H1 (cell line): ENCODE measurements around the gene HTR4. TPM values are rescaled to one million over a fixed set of nuclear protein-coding genes. Genes with fewer than 3 reads are reported as not detected.

Source experiments
- CTCF ChIA-PET: fragments of 300-600 bp; sonication (Branson Sonifier 250); formaldehyde crosslinking; loops from one replicate; lab custom pipeline; 2021; ENCODE audit not compliant: partially characterized antibody; lab: Charles Lee
- POLR2A ChIA-PET: fragments of 300-600 bp; sonication (Branson Sonifier 250); formaldehyde crosslinking; loops from one replicate; lab custom pipeline; 2021; ENCODE audit warnings: inconsistent platforms; ENCODE audit not compliant: partially characterized antibody; lab: Charles Lee
- DNase-seq, 2 experiments: peaks; one replicate each; pipeline versions ENCODE4 v3.0.0 to v3.0.0-alpha.2; 2010 to 2022; ENCODE audit warnings: low spot score in 2 of 2, low read depth in 1 of 2, mixed read lengths in 1 of 2
- FAIRE-seq: peaks from 2 replicates; lab custom pipeline; 2011; peaks lifted over from hg19 to GRCh38; lab: Jason Lieb, UNC
- H2AFZ ChIP-seq: 2 replicates; pipeline ENCODE4 v1.8.1; 2012; ENCODE audit warnings: low read length, inconsistent platforms
- H2AK5ac ChIP-seq: 2 replicates; pipeline ENCODE4 v1.6.1; 2013; ENCODE audit warnings: low read depth, low read length
- H2BK120ac ChIP-seq: replicated peaks from 2 replicates; pipeline ENCODE3; 2013; ENCODE audit warnings: low read depth, low read length, inconsistent platforms
- H2BK12ac ChIP-seq: 2 replicates; pipeline ENCODE4 v1.6.1; 2013; ENCODE audit warnings: low read depth, low read length
- H2BK15ac ChIP-seq: 2 replicates; pipeline ENCODE4 v1.6.1; 2013; ENCODE audit warnings: low read length
- H2BK20ac ChIP-seq: 2 replicates; pipeline ENCODE4 v1.6.1; 2013; ENCODE audit warnings: low read length
- H2BK5ac ChIP-seq: 2 replicates; pipeline ENCODE4 v1.6.1; 2013; ENCODE audit warnings: low read depth, low read length
- H3K14ac ChIP-seq: 2 replicates; pipeline ENCODE4 v1.6.1; 2013; ENCODE audit warnings: inconsistent platforms; ENCODE audit not compliant: insufficient read length
- H3K18ac ChIP-seq: 2 replicates; pipeline ENCODE4 v1.6.1; 2013; ENCODE audit warnings: low read length; ENCODE audit errors: extremely low read depth
- H3K23ac ChIP-seq: 2 replicates; pipeline ENCODE4 v1.6.1; 2013; ENCODE audit warnings: inconsistent platforms; ENCODE audit not compliant: insufficient read length
- H3K23me2 ChIP-seq: 2 replicates; pipeline ENCODE4 v1.6.1; 2013; ENCODE audit warnings: low read depth, low read length
- H3K27ac ChIP-seq: 2 replicates; pipeline ENCODE4 v1.6.1; 2011; ENCODE audit warnings: low read depth, low read length, inconsistent platforms
- H3K27me3 ChIP-seq, 4 experiments: replicated peaks in 1 of 4; 1 replicate in 1 of 4; 2 replicates in 3 of 4; pipeline versions ENCODE4 v1.6.1 to v1.8.1; 2011 to 2013; ENCODE audit warnings: low read length in 3 of 4, mild to moderate bottlenecking in 3 of 4, inconsistent platforms in 2 of 4, mixed read lengths in 2 of 4, moderate library complexity in 1 of 4; ENCODE audit not compliant: control insufficient read depth in 3 of 4, insufficient read depth in 3 of 4; ENCODE audit errors: extremely low read depth in 1 of 4
- H3K36me3 ChIP-seq, 4 experiments: 2 replicates each; pipeline versions ENCODE4 v1.6.1 to v1.8.1; 2011 to 2013; ENCODE audit warnings: mild to moderate bottlenecking in 4 of 4, low read length in 3 of 4, moderate library complexity in 2 of 4, control low read depth in 1 of 4, inconsistent platforms in 1 of 4; ENCODE audit not compliant: insufficient read depth in 4 of 4, control insufficient read depth in 2 of 4
- H3K4ac ChIP-seq: replicated peaks from 2 replicates; pipeline ENCODE3; 2013; ENCODE audit warnings: low read length, low read depth, mixed read lengths, inconsistent platforms; ENCODE audit not compliant: insufficient read length
- H3K4me1 ChIP-seq, 4 experiments: replicated peaks in 1 of 4; 1 replicate in 1 of 4; 2 replicates in 3 of 4; pipeline versions ENCODE4 v1.6.1 to v1.8.1; 2011 to 2013; ENCODE audit warnings: low read length in 3 of 4, inconsistent platforms in 2 of 4, mixed read lengths in 1 of 4; ENCODE audit not compliant: insufficient read depth in 4 of 4, control insufficient read depth in 3 of 4
- H3K4me2 ChIP-seq, 2 experiments: 2 replicates each; pipeline versions ENCODE4 v1.6.1 to v1.8.1; 2011 to 2013; ENCODE audit warnings: low read depth in 2 of 2, low read length in 2 of 2, control low read depth in 1 of 2, inconsistent platforms in 1 of 2, mild to moderate bottlenecking in 1 of 2; ENCODE audit not compliant: insufficient read depth in 1 of 2
- H3K4me3 ChIP-seq, 4 experiments: fragments of 200-600, 300-600 bp in 1 of 4; sonication (generic), shearing (Covaris generic), sonication (Bioruptor Twin) in 1 of 4; 2 replicates each; pipeline versions ENCODE4 v1.5.1 to v1.8.1; 2011 to 2016; ENCODE audit warnings: low read length in 4 of 4, low read depth in 3 of 4, control low read depth in 2 of 4, inconsistent platforms in 2 of 4, mild to moderate bottlenecking in 2 of 4, mixed read lengths in 1 of 4, moderate library complexity in 1 of 4; ENCODE audit not compliant: insufficient read depth in 2 of 4; ENCODE audit errors: extremely low read depth in 1 of 4
- H3K56ac ChIP-seq: replicated peaks from 2 replicates; pipeline ENCODE3; 2013; ENCODE audit warnings: low read depth, mild to moderate bottlenecking, mixed read lengths, low read length, inconsistent platforms; ENCODE audit not compliant: insufficient read length
- H3K79me1 ChIP-seq: 2 replicates; pipeline ENCODE4 v1.6.1; 2013; ENCODE audit warnings: low read depth, low read length, control low read depth
- H3K79me2 ChIP-seq, 2 experiments: 2 replicates each; pipeline versions ENCODE4 v1.6.1 to v1.8.1; 2012 to 2013; ENCODE audit warnings: low read length in 2 of 2, mild to moderate bottlenecking in 2 of 2, inconsistent platforms in 1 of 2; ENCODE audit not compliant: insufficient read depth in 2 of 2, control insufficient read depth in 1 of 2
- H3K9ac ChIP-seq, 4 experiments: replicated peaks in 1 of 4; 1 replicate in 1 of 4; 2 replicates in 3 of 4; pipeline versions ENCODE4 v1.6.1 to v1.8.1; 2011 to 2013; ENCODE audit warnings: low read depth in 3 of 4, low read length in 3 of 4, control low read depth in 2 of 4, mild to moderate bottlenecking in 2 of 4, moderate library complexity in 2 of 4, inconsistent platforms in 1 of 4; ENCODE audit errors: extremely low read depth in 1 of 4
- H3K9me3 ChIP-seq, 2 experiments: 2 replicates each; pipeline versions ENCODE4 v1.6.1 to v1.8.1; 2012 to 2013; ENCODE audit warnings: mild to moderate bottlenecking in 2 of 2, moderate library complexity in 2 of 2, control low read depth in 1 of 2, inconsistent platforms in 1 of 2, low read depth in 1 of 2, low read length in 1 of 2, mixed read lengths in 1 of 2; ENCODE audit not compliant: insufficient read depth in 2 of 2
- H4K20me1 ChIP-seq, 2 experiments: replicated peaks in 1 of 2; 2 replicates each; pipeline versions ENCODE3 to v1.8.1; 2011 to 2013; ENCODE audit warnings: inconsistent platforms in 2 of 2, low read length in 2 of 2, mild to moderate bottlenecking in 1 of 2; ENCODE audit not compliant: insufficient read depth in 2 of 2, control insufficient read depth in 1 of 2
- H4K5ac ChIP-seq: 2 replicates; pipeline ENCODE4 v1.6.1; 2013; ENCODE audit warnings: low read length, low read depth, mixed read lengths, inconsistent platforms; ENCODE audit not compliant: insufficient read length
- H4K8ac ChIP-seq: 2 replicates; pipeline ENCODE4 v1.8.0; 2013; ENCODE audit warnings: mild to moderate bottlenecking, moderate library complexity, low read length, inconsistent platforms; ENCODE audit not compliant: insufficient read depth; ENCODE audit errors: extremely low read depth
- H4K91ac ChIP-seq: replicated peaks from 2 replicates; pipeline ENCODE3; 2013; ENCODE audit warnings: low read length, mixed read lengths, inconsistent platforms; ENCODE audit not compliant: insufficient read length
- WGBS, 2 experiments: shearing (Covaris generic) in 1 of 2; methylation state at CpG; one replicate each; pipeline versions ENCODE4 v1.1.6 to v1.1.7; 2013 to 2015; ENCODE audit warnings: low lambda C conversion rate in 2 of 2, mixed read lengths in 2 of 2, inconsistent platforms in 1 of 2, low coverage in 1 of 2, missing lambda C conversion rate in 1 of 2; ENCODE audit not compliant: insufficient replicate concordance in 2 of 2, insufficient coverage in 1 of 2, insufficient read length in 1 of 2; ENCODE audit errors: extremely low coverage in 1 of 2, missing lambda C conversion rate in 1 of 2; 5-methylcytosine and 5-hydroxymethylcytosine counted together
- polyA plus RNA-seq, 7 experiments: library from polyadenylated mRNA; depleted of rRNA in 3 of 7; stranded (reverse) in 5 of 7; unstranded in 2 of 7; fragments of >200 nt in 5 of 7; fragments of 200-250 nt in 2 of 7; gene quantifications; 1 replicate in 5 of 7; 2 replicates in 1 of 7; 4 replicates in 1 of 7; pipeline versions ENCODE4 v1.2.1 to v1.2.3, GENCODE V29; 2011 to 2013; ENCODE audit warnings: missing spikeins in 2 of 7, mixed read lengths in 2 of 7
- total RNA-seq: library from RNA; stranded (reverse); fragmentation: NEBNext Ultra II Directional; extraction: Animal tissue kit (Norgen Biotek cat#: 25700); gene quantifications from 2 replicates; pipeline ENCODE4 v1.2.1, GENCODE V29; 2021

HTR4 gene
- total and polyA plus RNA-seq, 2 of the 8 experiments (the other 6 are each of a cell fraction or from before 2014, with no cell fraction given) = not detected

DNA sequence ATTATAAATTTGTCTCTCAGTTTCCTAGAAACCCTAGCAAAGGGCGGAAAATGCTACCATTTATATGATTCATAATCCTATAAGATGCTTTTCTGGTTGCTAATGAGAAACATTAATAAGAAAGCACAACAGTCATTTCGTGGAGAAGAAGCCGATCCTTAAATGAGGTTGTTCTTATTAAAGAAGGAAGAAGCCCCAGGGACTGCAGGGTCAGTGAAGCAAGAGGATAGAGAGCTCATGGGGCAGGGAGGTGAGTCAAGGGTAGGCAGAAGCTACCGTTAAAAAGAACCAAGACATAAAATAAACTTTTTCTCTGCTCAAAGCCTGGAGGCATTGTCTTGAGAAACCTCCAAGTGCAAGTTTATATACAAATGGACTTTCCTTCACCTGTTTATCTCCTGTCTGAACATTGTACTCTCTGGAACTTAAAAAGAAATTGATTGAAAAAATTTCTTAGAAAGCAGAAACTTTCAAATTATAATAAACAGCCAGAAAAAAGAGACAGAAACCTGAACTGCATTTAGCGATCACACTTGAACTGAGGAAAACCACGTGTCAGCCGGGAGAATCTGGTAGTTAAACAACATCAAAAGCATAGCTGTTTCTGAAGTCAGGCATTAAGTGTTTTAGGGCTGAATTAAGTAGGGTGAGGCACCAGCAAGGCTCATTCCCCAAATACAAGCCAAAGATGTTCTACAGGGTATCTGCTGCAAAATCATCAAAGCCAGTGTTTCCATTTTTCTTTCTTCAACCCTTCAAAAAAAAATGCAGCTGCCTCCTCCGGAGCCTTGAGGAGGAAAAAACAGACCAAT lies 21.9 kb downstream of the HTR4 start:
- WGBS, 2 experiments = 85% methylated on average over 8 of the region's 8 CpGs; no CpG with 5 or more reads in 1 of the 2 experiments
- Histone ChIP-seq H3K23ac (no peak overlapping the region), H4K5ac (no peak overlapping the region), H3K14ac (no peak overlapping the region), H3K27me3 (no peaks in the 10 kb centered on the region), H2BK20ac (no peak overlapping the region), H3K79me2 (no peaks in the 10 kb centered on the region), H3K36me3 (no peaks in the 10 kb centered on the region), H4K91ac (no peak overlapping the region), H3K18ac (no peak overlapping the region), H2BK15ac (no peak overlapping the region), H3K4me1 (no peaks in the 10 kb centered on the region), H4K8ac (no peak overlapping the region), H2BK120ac (no peak overlapping the region), H2AFZ (0 out of 2 replicates have a peak overlapping the region, but pooled peaks have one; percentile 67), H3K4me2 (no peak overlapping the region), H3K56ac (no peak overlapping the region), H2AK5ac (no peak overlapping the region), H3K9me3 (no peaks in the 10 kb centered on the region), H2BK12ac (no peak overlapping the region), H3K23me2 (no peaks in the 10 kb centered on the region), H3K9ac (no peak overlapping the region), H3K79me1 (no peaks in the 10 kb centered on the region), H3K4me3 (no peak overlapping the region), H3K4ac (no peak overlapping the region), H3K27ac (no peak overlapping the region), H2BK5ac (no peak overlapping the region), H4K20me1 (no peaks in the 10 kb centered on the region)
- no peak for FAIRE-seq
- no peak for DNase-seq
- ChIA-PET POLR2A (no interaction called here), CTCF (interaction anchor here (2.6 kb wide), 1 partner anchor 98 kb away, joined by 9 read pairs; no protein-coding TSS in a partner anchor)
